CD4-positive, alpha-beta memory T cell (primary cell): ENCODE measurements around the gene TRIM71. TPM values are rescaled to one million over a fixed set of nuclear protein-coding genes. Genes with fewer than 3 reads are reported as not detected.

Experiments
- CTCF ChIA-PET: fragments of 350-600 bp; sonication (Branson Sonifier 250); formaldehyde crosslinking; loops from one replicate; lab custom pipeline; 2021; ENCODE audit warnings: inconsistent platforms; ENCODE audit not compliant: partially characterized antibody; lab: Charles Lee
- POLR2A ChIA-PET: fragments of 350-600 bp; sonication (Branson Sonifier 250); formaldehyde crosslinking; loops from one replicate; lab custom pipeline; 2021; ENCODE audit not compliant: partially characterized antibody; lab: Charles Lee
- DNase-seq, 5 donors: peaks; one replicate each; pipeline versions ENCODE4 v3.0.0 to v3.0.0-alpha.2; 2020 to 2022; ENCODE audit warnings: mixed read lengths in 1 of 5
- H3K27ac ChIP-seq: one replicate; pipeline ENCODE4 v1.7.0; 2013; ENCODE audit warnings: low read depth, low read length
- H3K27me3 ChIP-seq: 2 replicates; pipeline ENCODE4 v1.7.0; 2013; ENCODE audit warnings: mild to moderate bottlenecking, low read length, moderate library complexity; ENCODE audit not compliant: insufficient read depth
- H3K36me3 ChIP-seq: 2 replicates; pipeline ENCODE4 v1.7.0; 2013; ENCODE audit warnings: mild to moderate bottlenecking, low read length, moderate library complexity; ENCODE audit not compliant: insufficient read depth
- H3K4me1 ChIP-seq: 2 replicates; pipeline ENCODE4 v1.7.0; 2013; ENCODE audit warnings: mild to moderate bottlenecking, low read length, moderate library complexity; ENCODE audit not compliant: insufficient read depth
- H3K4me3 ChIP-seq, 2 donors: one replicate each; pipeline ENCODE4 v1.7.0; 2013; ENCODE audit warnings: low read length in 2 of 2, mild to moderate bottlenecking in 1 of 2
- H3K9me3 ChIP-seq, 2 donors: one replicate each; pipeline ENCODE4 v1.7.0; 2013; ENCODE audit warnings: low read length in 2 of 2, control low read depth in 1 of 2; ENCODE audit not compliant: control insufficient read depth in 1 of 2
- H3K27ac Mint-ChIP-seq, 7 donors: one replicate each; pipeline ENCODE4 v1.8.0; 2020 to 2021; ENCODE audit warnings: mixed read lengths in 7 of 7, mild to moderate bottlenecking in 6 of 7, inconsistent platforms in 3 of 7, moderate library complexity in 3 of 7
- H3K27me3 Mint-ChIP-seq, 2 donors: one replicate each; pipeline ENCODE4 v1.8.0; 2020 to 2021; ENCODE audit warnings: mixed read lengths in 2 of 2
- H3K36me3 Mint-ChIP-seq, 2 donors: one replicate each; pipeline ENCODE4 v1.8.0; 2020 to 2021; ENCODE audit warnings: mixed read lengths in 2 of 2, inconsistent platforms in 1 of 2, mild to moderate bottlenecking in 1 of 2
- H3K4me1 Mint-ChIP-seq, 4 donors: one replicate each; pipeline ENCODE4 v1.8.0; 2020 to 2021; ENCODE audit warnings: mixed read lengths in 4 of 4, mild to moderate bottlenecking in 1 of 4
- H3K4me3 Mint-ChIP-seq, 8 donors: one replicate each; pipeline ENCODE4 v1.8.0; 2020 to 2021; ENCODE audit warnings: mixed read lengths in 8 of 8, mild to moderate bottlenecking in 7 of 8, moderate library complexity in 6 of 8, inconsistent platforms in 3 of 8
- H3K9me3 Mint-ChIP-seq, 8 donors: one replicate each; pipeline ENCODE4 v1.8.0; 2020 to 2021; ENCODE audit warnings: mixed read lengths in 8 of 8, mild to moderate bottlenecking in 5 of 8, inconsistent platforms in 3 of 8, moderate library complexity in 1 of 8
- intact Hi-C: fragments of 100-400 bp; cut with micrococcal nuclease; formaldehyde crosslinking; loops from one replicate; pipeline ENCODE4 v1.15.1; 2023
- polyA plus RNA-seq, 2 donors: library from polyadenylated mRNA; unstranded; fragments of 300-500 nt; fragmentation: Illumina TruSeq; gene quantifications; one replicate each; pipeline ENCODE4 v1.2.3, GENCODE V29; 2021
- total RNA-seq, 2 experiments: library from RNA; stranded (reverse); gene quantifications; one replicate each; pipeline ENCODE4 v1.2.3, GENCODE V29; 2021

TRIM71 gene
- total and polyA plus RNA-seq, 4 experiments from 2014 or later: not detected

- Histone ChIP-seq H3K36me3 (no peaks in the 10 kb centered on the region), H3K4me3 (no peak overlapping the region), H3K9me3 (no peaks in the 10 kb centered on the region), H3K27ac (no peak overlapping the region), H3K27me3 (no peaks in the 10 kb centered on the region), H3K4me1 (no peaks in the 10 kb centered on the region)
- Mint-ChIP-seq H3K36me3 (no peaks in the 10 kb centered on the region), H3K4me3 (no peak overlapping the region), H3K9me3 (no peaks in the 10 kb centered on the region), H3K27me3 (peaks cover 2 to 12% of the 10 kb centered on the region in 2 donors), H3K27ac (no peak overlapping the region), H3K4me1 (no peaks in the 10 kb centered on the region)
- intact Hi-C loops: no loop called here
- ChIA-PET POLR2A (no interaction called here), CTCF (no interaction called here)
- DNase-seq: no peak
Measured at GRCh38 chr3:32890420-32891276, 72.9 kb downstream of the TRIM71 start.

GRCh38 chr3:32891365-32891764 is 73.6 kb downstream of the TRIM71 start:
- no peaks in the 10 kb centered on the region for H3K36me3 Mint-ChIP-seq
- H3K27me3 Mint-ChIP-seq: peaks cover 3 to 17% of the 10 kb centered on the region in 2 donors
- H3K4me1 Mint-ChIP-seq: no peaks in the 10 kb centered on the region
- ChIA-PET POLR2A (no interaction called here), CTCF (no interaction called here)
- H3K36me3 ChIP-seq: no peaks in the 10 kb centered on the region
- intact Hi-C loops: no loop called here
- no peak overlapping the region for H3K27ac Mint-ChIP-seq
- DNase-seq: no peak
- H3K27me3 ChIP-seq: no peaks in the 10 kb centered on the region
- H3K27ac ChIP-seq: no peak overlapping the region
- no peaks in the 10 kb centered on the region for H3K4me1 ChIP-seq
- H3K9me3 Mint-ChIP-seq: no peaks in the 10 kb centered on the region
- no peaks in the 10 kb centered on the region for H3K9me3 ChIP-seq
- H3K4me3 Mint-ChIP-seq: no peak overlapping the region
- H3K4me3 ChIP-seq: no peak overlapping the region

GRCh38 chr3:32892625-32893598 is 75.1 kb downstream of the TRIM71 start:
- H3K9me3 Mint-ChIP-seq: no peaks in the 10 kb centered on the region
- no peak for DNase-seq
- Histone ChIP-seq H3K36me3 (no peaks in the 10 kb centered on the region), H3K4me1 (no peaks in the 10 kb centered on the region), H3K27me3 (no peaks in the 10 kb centered on the region), H3K9me3 (no peaks in the 10 kb centered on the region), H3K4me3 (no peak overlapping the region), H3K27ac (no peak overlapping the region)
- no peak overlapping the region for H3K4me3 Mint-ChIP-seq
- ChIA-PET POLR2A (no interaction called here), CTCF (interaction anchor here (0.6 to 1.1 kb wide), 2 partner anchors 10 to 238 kb away, joined by 3 to 5 read pairs; no protein-coding TSS in a partner anchor)
- peaks cover 7 to 20% of the 10 kb centered on the region in 2 donors for H3K27me3 Mint-ChIP-seq
- H3K27ac Mint-ChIP-seq: no peak overlapping the region
- H3K36me3 Mint-ChIP-seq: no peaks in the 10 kb centered on the region
- no peaks in the 10 kb centered on the region for H3K4me1 Mint-ChIP-seq
- intact Hi-C loops: no loop called here

GRCh38 chr3:32894977-32895376 is 77.2 kb downstream of the TRIM71 start:
- peaks cover 12 to 29% of the 10 kb centered on the region in 2 donors for H3K27me3 Mint-ChIP-seq
- no peak for DNase-seq
- Histone ChIP-seq H3K36me3 (no peaks in the 10 kb centered on the region), H3K27ac (no peak overlapping the region), H3K9me3 (no peaks in the 10 kb centered on the region), H3K27me3 (no peaks in the 10 kb centered on the region), H3K4me3 (no peak overlapping the region), H3K4me1 (no peaks in the 10 kb centered on the region)
- ChIA-PET CTCF (interaction anchor here (1.4 kb wide), 1 partner anchor 40 kb away, joined by 3 read pairs; no protein-coding TSS in a partner anchor), POLR2A (no interaction called here)
- H3K4me1 Mint-ChIP-seq: no peaks in the 10 kb centered on the region
- H3K27ac Mint-ChIP-seq: no peak overlapping the region
- H3K4me3 Mint-ChIP-seq: no peak overlapping the region
- intact Hi-C loops: no loop called here
- H3K36me3 Mint-ChIP-seq: no peaks in the 10 kb centered on the region
- H3K9me3 Mint-ChIP-seq: no peaks in the 10 kb centered on the region

- H3K9me3 Mint-ChIP-seq: no peaks in the 10 kb centered on the region
- H3K27me3 ChIP-seq: no peaks in the 10 kb centered on the region
- H3K4me1 Mint-ChIP-seq: no peaks in the 10 kb centered on the region
- H3K27me3 Mint-ChIP-seq: peaks cover 12 to 29% of the 10 kb centered on the region in 2 donors
- H3K27ac ChIP-seq: no peak overlapping the region
- no peaks in the 10 kb centered on the region for H3K36me3 Mint-ChIP-seq
- DNase-seq: no peak
- no peak overlapping the region for H3K4me3 Mint-ChIP-seq
- H3K4me1 ChIP-seq: no peaks in the 10 kb centered on the region
- H3K27ac Mint-ChIP-seq: no peak overlapping the region
- intact Hi-C loops: no loop called here
- no peak overlapping the region for H3K4me3 ChIP-seq
- H3K36me3 ChIP-seq: no peaks in the 10 kb centered on the region
- H3K9me3 ChIP-seq: no peaks in the 10 kb centered on the region
- ChIA-PET CTCF (interaction anchor here (1.4 kb wide), 1 partner anchor 39 kb away, joined by 3 read pairs; no protein-coding TSS in a partner anchor), POLR2A (no interaction called here)
Measured at GRCh38 chr3:32895701-32896100, 77.9 kb downstream of the TRIM71 start.

- Mint-ChIP-seq H3K4me1 (no peaks in the 10 kb centered on the region), H3K27ac (no peak overlapping the region), H3K9me3 (no peaks in the 10 kb centered on the region), H3K27me3 (peaks cover 13 to 29% of the 10 kb centered on the region in 2 donors), H3K4me3 (no peak overlapping the region), H3K36me3 (no peaks in the 10 kb centered on the region)
- CTCF ChIA-PET: no interaction called here
- Histone ChIP-seq H3K4me1 (no peaks in the 10 kb centered on the region), H3K36me3 (no peaks in the 10 kb centered on the region), H3K27ac (no peak overlapping the region), H3K27me3 (no peaks in the 10 kb centered on the region), H3K4me3 (no peak overlapping the region), H3K9me3 (no peaks in the 10 kb centered on the region)
- intact Hi-C loops: no loop called here
- POLR2A ChIA-PET: no interaction called here
- no peak for DNase-seq
Measured at GRCh38 chr3:32896143-32896542, 78.3 kb downstream of the TRIM71 start.
